Measurements from ENCODE around the gene MYL5. TPM values are rescaled to one million over a fixed set of nuclear protein-coding genes. Genes with fewer than 3 reads are reported as not detected.
"Not testable (repeated sequence)": the region's sequence is repeated elsewhere in the genome, so short reads cannot be mapped to it uniquely, and the experiment has no call there.

MYL5 gene
- total and polyA plus RNA-seq, 2 of the 13 experiments (the other 11 are each of a cell fraction or from before 2014, with no cell fraction given) = 6.5 to 16.0 TPM

- DNase-seq (ENCODE audit: low spot score) (no peak), FAIRE-seq (no peak), ATAC-seq (no peak)
- POLR2A ChIA-PET = no interaction called here
- Histone ChIP-seq H3K27me3 (ENCODE audit: control insufficient read depth in 1 of 2, insufficient read depth in 2 of 2, low read length in 2 of 2) (peaks cover 10 to 56% of the 10 kb centered on the region in 2 experiments; a peak in 4 of 5 replicates), H3K79me2 (ENCODE audit: insufficient read depth, low read length) (no peaks in the 10 kb centered on the region), H3K27ac (ENCODE audit: extremely low read length, insufficient read depth, low read length) (no peak overlapping the region), H3K4me1 (ENCODE audit: insufficient read depth, low read length) (peaks cover 8% of the 10 kb centered on the region), H4K20me1 (ENCODE audit: insufficient read depth, low read length) (no peaks in the 10 kb centered on the region), H3K36me3 (replicated peaks in 1 of 2; ENCODE audit: control insufficient read depth in 1 of 2, insufficient read depth in 2 of 2, low read length in 2 of 2) (no peaks in the 10 kb centered on the region), H3K9ac (ENCODE audit: insufficient read depth, low read depth, low read length) (no peak overlapping the region), H3K4me2 (ENCODE audit: low read depth, low read length) (no peak overlapping the region), H3K4me3 (replicated peaks in 1 of 3; ENCODE audit: insufficient read depth in 1 of 3, low read depth in 2 of 3, low read length in 3 of 3) (no peak overlapping the region), H2AFZ (ENCODE audit: low read length) (no peak overlapping the region), H3K9me3 (ENCODE audit: low read length) (no peaks in the 10 kb centered on the region)
- no peak for TF ChIP-seq GTF3A (CRISPR knock-in tag; conservative IDR thresholded peaks at IDR 0.05)
- TF ChIP-seq KDM4B (CRISPR knock-in tag; IDR thresholded peaks at IDR 0.05) = no peak
- TF ChIP-seq PTBP1 (IDR thresholded peaks at IDR 0.05; ENCODE audit: low read depth, low read length, poor library complexity, severe bottlenecking) = no peak
- no peak for TF ChIP-seq ZFP41 (CRISPR knock-in tag; IDR thresholded peaks at IDR 0.05; ENCODE audit: borderline replicate concordance)
- no peak for TF ChIP-seq ZSCAN12 (CRISPR knock-in tag; IDR thresholded peaks at IDR 0.05)
- TF ChIP-seq CSRNP1 (CRISPR knock-in tag; IDR thresholded peaks at IDR 0.05) = no peak
- no peak for TF ChIP-seq PHF8 (CRISPR knock-in tag; IDR thresholded peaks at IDR 0.05)
- TF ChIP-seq ELF1 (CRISPR knock-in tag; IDR thresholded peaks at IDR 0.05) = no peak
- TF ChIP-seq DNMT3B (CRISPR knock-in tag; conservative IDR thresholded peaks at IDR 0.05) = no peak
- no peak for TF ChIP-seq E2F5 (CRISPR knock-in tag; conservative IDR thresholded peaks at IDR 0.05)
- TF ChIP-seq ADNP (CRISPR knock-in tag; IDR thresholded peaks at IDR 0.05) = no peak
- TF ChIP-seq MXD4 (CRISPR knock-in tag; IDR thresholded peaks at IDR 0.05) = no peak
- no peak for TF ChIP-seq PHF20 (CRISPR knock-in tag; IDR thresholded peaks at IDR 0.05)
- no peak for TF ChIP-seq GTF2F1 (IDR thresholded peaks at IDR 0.05; ENCODE audit: low read length)
- TF ChIP-seq CREM (IDR thresholded peaks at IDR 0.05) = no peak
- no peak for TF ChIP-seq CREM (CRISPR knock-in tag; IDR thresholded peaks at IDR 0.05)
- TF ChIP-seq PRMT3 (CRISPR knock-in tag; IDR thresholded peaks at IDR 0.05; ENCODE audit: borderline replicate concordance, low read depth) = no peak
- TF ChIP-seq MED13 (CRISPR knock-in tag; IDR thresholded peaks at IDR 0.05) = no peak
- in situ Hi-C loops (cut with HindIII; ENCODE audit: extremely low pct_ligation_motif_present, low pct_unique_long_range_greater_than_20kb) (no loop called here), intact Hi-C loops (cut with micrococcal nuclease; ENCODE audit: unreplicated experiment) (no loop called here)
- WGBS (ENCODE audit: low lambda C conversion rate) = 44% methylated on average over 19 of the region's 23 CpGs
- no TSS peak for BruUV-seq (replicated peaks)
- CTCF ChIA-PET (ENCODE audit: low intra/inter-chr PET ratio, low total read pairs) = no interaction called here
Measured at GRCh38 chr4:634599-634985, 39.8 kb upstream of the MYL5 start.

GRCh38 chr4:635066-635835 is 39.1 kb upstream of the MYL5 start:
- H2AFZ ChIP-seq (ENCODE audit: low read length); DNase-seq (ENCODE audit: low spot score); H3K27ac ChIP-seq (ENCODE audit: extremely low read length, insufficient read depth, low read length); H3K36me3 ChIP-seq (replicated peaks in 1 of 2; ENCODE audit: control insufficient read depth in 1 of 2, insufficient read depth in 2 of 2, low read length in 2 of 2); H3K9ac ChIP-seq (ENCODE audit: insufficient read depth, low read depth, low read length); H3K4me1 ChIP-seq (ENCODE audit: insufficient read depth, low read length); H3K79me2 ChIP-seq (ENCODE audit: insufficient read depth, low read length); BruUV-seq (replicated peaks); H3K9me3 ChIP-seq (ENCODE audit: low read length); H3K4me3 ChIP-seq (replicated peaks in 1 of 3; ENCODE audit: insufficient read depth in 1 of 3, low read depth in 2 of 3, low read length in 3 of 3); in situ Hi-C loops (cut with HindIII; ENCODE audit: extremely low pct_ligation_motif_present, low pct_unique_long_range_greater_than_20kb); POLR2A ChIA-PET; ATAC-seq; H3K4me2 ChIP-seq (ENCODE audit: low read depth, low read length); intact Hi-C loops (cut with micrococcal nuclease; ENCODE audit: unreplicated experiment); CTCF ChIA-PET (ENCODE audit: low intra/inter-chr PET ratio, low total read pairs); H4K20me1 ChIP-seq (ENCODE audit: insufficient read depth, low read length); FAIRE-seq: not testable (repeated sequence)
- peaks cover 7 to 50% of the 10 kb centered on the region in 2 experiments; a peak in 4 of 5 replicates for H3K27me3 ChIP-seq (ENCODE audit: control insufficient read depth in 1 of 2, insufficient read depth in 2 of 2, low read length in 2 of 2)
- 50% methylated on average over 43 of the region's 46 CpGs for WGBS (ENCODE audit: low lambda C conversion rate)
